HFF-Myc (cell line): ENCODE measurements around the gene HRH1.

ENCODE experiments used
- DNase-seq: peaks from one replicate; pipeline ENCODE4 v3.0.0-alpha.2; 2011; ENCODE audit warnings: low read depth; ENCODE audit errors: extremely low read depth
- H3K4me3 ChIP-seq: replicated peaks from 2 replicates; pipeline ENCODE4 v1.5.1; 2011; ENCODE audit warnings: low read depth, mild to moderate bottlenecking, control low read depth, low read length
- CTCF ChIP-seq: IDR thresholded peaks from 2 replicates; pipeline ENCODE4 v1.5.1; 2012; ENCODE audit warnings: mild to moderate bottlenecking, low read depth, low read length, control low read depth; ENCODE audit errors: missing control alignments

HRH1 gene

GRCh38 chr3:11230832-11231231 is 76.5 kb downstream of the HRH1 start:
- H3K4me3 ChIP-seq, result no peak overlapping the region
- no peak for DNase-seq
- TF ChIP-seq CTCF, result no peak

GRCh38 chr3:11235385-11235784 is 81.1 kb downstream of the HRH1 start:
- H3K4me3 ChIP-seq, result no peak overlapping the region
- TF ChIP-seq CTCF, result no peak
- no peak for DNase-seq

GRCh38 chr3:11236588-11237461 is 82.5 kb downstream of the HRH1 start:
- peak; percentile 88 for DNase-seq
- peak; percentile 83 for TF ChIP-seq CTCF
- H3K4me3 ChIP-seq, result no peak overlapping the region

- no peak overlapping the region for H3K4me3 ChIP-seq
- DNase-seq, result peak; percentile 74
Observed at GRCh38 chr3:11238060-11238459, 83.8 kb downstream of the HRH1 start.

GRCh38 chr3:11238880-11239279 is 84.6 kb downstream of the HRH1 start:
- TF ChIP-seq CTCF, result no peak
- no peak overlapping the region for H3K4me3 ChIP-seq
- DNase-seq, result peak; percentile 77

More at GRCh38 chr3:11238060-11238459, 83.8 kb downstream of the HRH1 start:
- TF ChIP-seq CTCF, result no peak

- H3K4me3 ChIP-seq, result no peak overlapping the region
- DNase-seq, result no peak
- TF ChIP-seq CTCF, result no peak
Observed at GRCh38 chr3:11239796-11240195, 85.5 kb downstream of the HRH1 start.

- no peak overlapping the region for H3K4me3 ChIP-seq
- TF ChIP-seq CTCF, result no peak
- DNase-seq, result no peak
Observed at GRCh38 chr3:11240496-11240895, 86.2 kb downstream of the HRH1 start.
